ENCODE results near the gene PRSS35.
"Not testable (repeated sequence)": the region's sequence is repeated elsewhere in the genome, so short reads cannot be mapped to it uniquely, and the experiment has no call there.

Gene PRSS35, protein sequence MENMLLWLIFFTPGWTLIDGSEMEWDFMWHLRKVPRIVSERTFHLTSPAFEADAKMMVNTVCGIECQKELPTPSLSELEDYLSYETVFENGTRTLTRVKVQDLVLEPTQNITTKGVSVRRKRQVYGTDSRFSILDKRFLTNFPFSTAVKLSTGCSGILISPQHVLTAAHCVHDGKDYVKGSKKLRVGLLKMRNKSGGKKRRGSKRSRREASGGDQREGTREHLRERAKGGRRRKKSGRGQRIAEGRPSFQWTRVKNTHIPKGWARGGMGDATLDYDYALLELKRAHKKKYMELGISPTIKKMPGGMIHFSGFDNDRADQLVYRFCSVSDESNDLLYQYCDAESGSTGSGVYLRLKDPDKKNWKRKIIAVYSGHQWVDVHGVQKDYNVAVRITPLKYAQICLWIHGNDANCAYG

DNA sequence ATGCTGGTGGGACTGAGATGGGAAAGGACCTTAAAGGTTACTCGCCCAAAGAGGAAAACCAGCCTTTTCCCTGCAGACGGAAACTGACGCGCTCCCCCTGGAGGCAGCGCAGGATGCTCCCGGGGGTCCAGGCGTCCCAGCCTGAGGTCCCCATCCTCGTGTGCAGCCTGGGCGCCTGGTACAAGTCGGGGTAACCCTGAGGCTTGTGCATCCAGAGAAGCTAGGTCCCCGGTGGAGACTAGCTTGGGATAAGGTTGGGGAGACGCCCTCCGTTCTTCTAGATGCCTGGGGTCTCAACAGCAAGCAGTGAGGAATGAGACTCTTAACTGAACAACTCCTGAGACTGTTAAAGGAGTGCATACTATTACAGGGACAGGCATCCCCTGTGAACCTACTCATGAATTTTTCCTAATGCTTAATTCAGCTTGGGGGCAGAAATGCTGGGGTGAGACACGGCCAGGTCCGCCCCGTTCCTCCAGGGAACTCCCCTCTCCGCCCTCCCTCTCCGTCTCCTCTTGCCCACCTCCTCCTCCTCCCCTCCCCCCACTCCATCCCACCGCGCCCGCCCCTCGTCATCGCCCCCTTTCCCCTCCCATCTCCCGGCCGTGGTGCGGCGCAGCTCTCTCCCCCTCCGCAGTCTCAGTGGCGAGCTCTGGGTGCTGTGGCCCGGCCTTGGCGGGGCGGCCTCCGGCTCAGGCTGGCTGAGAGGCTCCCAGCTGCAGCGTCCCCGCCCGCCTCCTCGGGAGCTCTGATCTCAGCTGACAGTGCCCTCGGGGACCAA is at the start of gene PRSS35:
Gene PRSS35 (plus strand): TSS at position 634 of the 781 bp plus-strand sequence. CDS start 10,908 bp downstream, outside the sequence.
- no peak for DNase-seq (ENCODE audit: low read depth, low spot score)

- DNase-seq (ENCODE audit: low read depth, low spot score), result no peak
Observed at GRCh38 chr6:83463886-83464285, 48.4 kb upstream of the PRSS35 start.

DNA sequence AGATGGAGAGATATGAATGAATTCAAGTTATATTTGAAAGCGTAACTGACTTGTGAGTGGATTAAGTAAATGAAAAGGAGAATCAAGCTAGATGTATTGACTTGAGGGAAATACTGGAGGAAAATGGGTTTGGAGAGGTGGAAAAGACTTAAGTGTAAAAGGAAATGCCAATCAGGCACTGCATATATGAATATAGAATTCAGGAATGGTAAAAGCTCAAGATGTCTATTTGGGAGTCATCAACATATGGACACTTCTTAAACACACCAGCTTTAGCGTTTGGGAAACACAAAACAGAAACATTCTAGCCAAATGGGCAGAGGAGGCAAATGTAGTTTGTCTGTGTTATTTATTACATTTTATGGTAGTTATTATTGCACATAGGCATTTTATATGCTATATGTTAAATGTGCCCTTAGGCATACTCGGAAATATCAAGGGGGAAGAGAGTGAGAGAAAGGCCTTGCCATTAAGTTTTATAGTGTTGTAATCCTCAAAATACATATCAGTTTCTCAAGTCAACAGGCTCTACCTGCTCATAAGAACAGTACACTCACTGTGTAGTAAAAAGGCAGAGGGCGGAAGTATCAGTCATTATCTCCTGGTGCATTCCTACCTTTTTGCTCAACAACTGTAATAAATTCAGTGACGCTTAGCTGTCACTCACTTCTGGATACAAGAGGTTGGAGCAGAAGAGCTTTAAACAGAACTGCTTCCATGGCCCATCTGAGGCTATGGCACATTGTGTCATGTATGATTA is 47.8 kb upstream of the PRSS35 start:
- DNase-seq (ENCODE audit: low read depth, low spot score), result no peak

- no peak for DNase-seq (ENCODE audit: low read depth, low spot score)
Observed at GRCh38 chr6:83466328-83466727, 46.0 kb upstream of the PRSS35 start.

- DNase-seq (ENCODE audit: low read depth, low spot score), result no peak
Observed at GRCh38 chr6:83467620-83468036, 44.7 kb upstream of the PRSS35 start.

DNA sequence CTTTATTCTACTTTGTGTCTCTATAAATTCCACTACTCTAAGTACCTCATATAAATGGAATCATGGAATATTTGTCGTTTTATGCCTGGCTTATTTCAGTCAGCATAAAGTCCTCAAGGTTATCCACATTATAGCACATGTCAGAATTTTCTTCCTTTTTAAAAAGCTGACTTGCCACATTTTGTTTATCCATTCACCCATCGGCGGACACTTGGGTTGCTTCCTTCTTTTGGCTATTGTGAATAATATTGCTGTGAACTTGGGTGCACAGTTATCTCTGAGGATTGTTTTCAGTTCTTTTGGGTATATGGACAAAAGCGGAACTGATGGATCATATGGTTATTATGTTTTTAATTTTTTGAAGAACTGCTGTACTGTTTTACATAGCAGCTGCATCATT is 42.3 kb upstream of the PRSS35 start:
- no peak for DNase-seq (ENCODE audit: low read depth, low spot score)

GRCh38 chr6:83470587-83470986 is 41.7 kb upstream of the PRSS35 start:
- no peak for DNase-seq (ENCODE audit: low read depth, low spot score)

- no peak for DNase-seq (ENCODE audit: low read depth, low spot score)
Observed at GRCh38 chr6:83472767-83473166, 39.6 kb upstream of the PRSS35 start.

DNA sequence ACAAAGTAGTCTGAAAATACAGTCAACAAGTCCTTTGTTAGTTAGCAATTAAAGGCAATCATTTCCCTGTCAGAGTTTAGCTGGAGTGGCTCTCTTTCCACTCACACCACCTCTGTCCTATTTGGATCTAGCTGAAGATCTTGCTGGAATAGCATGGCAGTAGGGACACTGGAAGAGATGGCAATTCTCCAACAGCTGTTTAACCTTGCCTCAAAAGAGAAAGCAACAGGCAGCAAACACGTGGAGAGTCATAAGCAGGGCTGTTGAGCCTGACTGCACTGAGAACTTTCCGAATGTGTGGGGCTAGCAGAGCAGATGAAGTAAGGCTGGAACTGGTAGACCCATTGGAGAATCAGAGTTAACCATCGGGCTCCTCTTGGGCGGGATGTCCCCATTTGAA is 38.0 kb upstream of the PRSS35 start:
- DNase-seq (ENCODE audit: low read depth, low spot score), result no peak

DNA sequence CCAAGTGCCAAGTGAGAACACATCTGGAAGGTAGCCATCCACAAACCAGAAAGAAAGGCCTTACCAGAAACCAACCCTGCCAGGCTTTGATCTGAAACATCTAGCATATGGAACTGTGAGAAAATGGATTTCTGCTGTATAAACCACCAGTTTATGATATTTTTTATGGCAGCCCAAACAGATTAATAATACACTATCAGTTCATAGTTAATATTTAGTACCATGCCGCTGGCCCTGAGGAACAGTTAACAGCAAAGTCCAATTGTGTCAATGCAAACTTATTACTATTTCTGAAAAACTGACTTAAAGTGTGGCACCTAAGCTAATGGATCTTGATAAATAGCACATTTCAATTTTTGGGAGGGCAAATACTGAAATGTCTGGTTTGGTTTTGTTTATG is 35.4 kb upstream of the PRSS35 start:
- DNase-seq (ENCODE audit: low read depth, low spot score), result no peak

GRCh38 chr6:83479389-83479788 is 32.9 kb upstream of the PRSS35 start:
- no peak for DNase-seq (ENCODE audit: low read depth, low spot score)

GRCh38 chr6:83480470-83480869 is 31.9 kb upstream of the PRSS35 start:
- DNase-seq (ENCODE audit: low read depth, low spot score), result no peak

- DNase-seq (ENCODE audit: low read depth, low spot score), result not testable (repeated sequence)
Observed at GRCh38 chr6:83481938-83482337, 30.4 kb upstream of the PRSS35 start.

GRCh38 chr6:83488448-83488847 is 23.9 kb upstream of the PRSS35 start:
- DNase-seq (ENCODE audit: low read depth, low spot score), result no peak

DNA sequence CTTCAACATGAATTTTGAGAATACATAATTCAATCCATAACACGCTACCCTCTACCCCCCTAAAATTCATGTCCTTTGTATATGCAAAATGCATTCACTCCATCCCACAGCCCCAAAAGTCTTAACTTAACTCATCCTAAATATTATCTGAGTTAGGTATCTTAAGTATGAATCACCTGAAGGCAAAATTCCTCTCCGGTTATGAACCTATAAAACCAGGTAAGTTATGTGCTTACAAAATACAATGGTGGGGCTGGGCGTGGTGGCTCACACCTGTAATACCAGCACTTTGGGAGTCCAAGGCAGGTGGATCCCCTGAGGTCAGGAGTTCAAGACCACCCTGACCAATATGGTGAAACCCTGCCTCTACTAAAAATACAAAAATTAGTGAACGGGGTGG is 23.5 kb upstream of the PRSS35 start:
- DNase-seq (ENCODE audit: low read depth, low spot score), result no peak

DNA sequence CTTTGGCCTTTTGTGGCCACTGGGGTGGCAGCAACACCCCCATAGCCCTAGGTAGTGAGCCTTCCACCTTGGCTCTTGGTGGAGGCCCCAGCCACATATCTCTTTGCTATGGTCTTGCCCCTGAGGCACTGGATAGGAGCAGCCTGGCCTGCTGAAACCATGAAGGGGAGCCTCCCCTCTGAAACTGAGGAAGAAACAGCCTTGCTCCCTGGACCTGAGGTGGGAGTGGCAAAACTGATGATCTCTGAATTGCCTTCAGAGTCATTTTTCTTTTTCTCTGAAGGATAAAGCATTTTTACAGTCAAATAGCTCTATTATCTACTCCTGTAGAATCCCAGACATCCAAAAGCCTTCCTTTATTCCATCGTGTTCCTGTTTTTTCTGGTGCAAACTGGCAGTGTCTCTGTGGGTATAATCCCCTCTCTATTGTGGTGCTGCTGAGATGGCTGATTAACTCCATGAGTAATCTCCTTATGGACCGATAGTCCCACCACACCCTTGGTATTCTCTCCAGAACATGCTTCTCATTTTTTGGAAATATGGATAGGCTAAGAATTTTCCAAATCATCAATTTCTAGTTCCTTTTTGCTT is 22.0 kb upstream of the PRSS35 start:
- no peak for DNase-seq (ENCODE audit: low read depth, low spot score)

DNA sequence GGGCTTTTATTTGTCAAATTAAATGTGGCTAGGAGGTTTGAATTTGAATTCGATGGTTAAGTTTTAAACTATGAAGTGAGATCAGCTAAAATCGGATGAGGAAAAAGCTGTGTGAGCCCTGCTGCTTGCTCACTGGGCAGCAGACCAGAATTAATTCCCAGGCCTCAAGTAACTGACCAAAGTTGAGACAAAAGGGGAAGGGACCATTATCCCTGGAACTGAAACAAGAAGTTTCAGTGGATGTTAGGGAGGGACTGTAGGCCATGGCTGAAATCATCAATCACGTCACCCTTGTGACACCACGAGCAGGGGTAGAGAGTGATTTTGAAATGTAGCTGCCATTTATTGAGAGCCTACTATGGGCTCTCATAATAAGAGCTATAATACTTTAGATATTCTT is 7.0 kb upstream of the PRSS35 start:
- DNase-seq (ENCODE audit: low read depth, low spot score), result no peak

- DNase-seq (ENCODE audit: low read depth, low spot score), result no peak
Observed at GRCh38 chr6:83509441-83509840, 2.9 kb upstream of the PRSS35 start.

DNA sequence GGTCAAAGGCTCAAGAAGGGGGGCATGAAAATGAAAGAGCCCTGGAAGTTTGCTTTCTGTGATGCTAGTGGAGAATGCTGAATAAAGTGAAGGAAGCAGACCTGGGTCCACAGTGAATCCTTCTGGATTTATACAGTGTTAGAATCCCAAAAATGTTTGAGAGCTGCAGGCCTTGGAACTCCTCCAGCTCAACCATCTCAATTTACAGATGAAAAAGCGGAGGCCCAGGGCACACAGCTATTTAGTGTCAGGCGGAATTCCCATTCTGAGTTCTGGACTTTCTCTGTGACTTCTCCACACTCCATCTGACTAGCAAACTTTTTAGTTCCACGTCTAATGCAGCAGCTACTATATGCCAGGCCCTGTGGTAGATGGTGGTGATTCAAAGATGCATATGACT is 1.5 kb upstream of the PRSS35 start:
- DNase-seq (ENCODE audit: low read depth, low spot score), result no peak

GRCh38 chr6:83511266-83511665 is 1.1 kb upstream of the PRSS35 start:
- DNase-seq (ENCODE audit: low read depth, low spot score), result no peak

- no peak for DNase-seq (ENCODE audit: low read depth, low spot score)
Observed at GRCh38 chr6:83514466-83514865, 2.1 kb downstream of the PRSS35 start.

Data from activated naive CD8-positive, alpha-beta T cell treated with anti-CD3 and anti-CD28 coated beads, Interleukin-2, amount 50 U/mL, for 16 hours (primary cell).